ENCODE measurements around the gene AKT1S1.

AKT1S1 gene

GRCh38 chr19:49852631-49853126, 24.5 kb downstream of the AKT1S1 start:
- DNase-seq = no peak

- peak; percentile 58 for DNase-seq
These were observed 25.5 kb downstream of the AKT1S1 start for GRCh38 chr19:49851456-49852259.

- DNase-seq = peak; percentile 92
These were observed 26.4 kb downstream of the AKT1S1 start, which contains the start of gene PTOV1 for GRCh38 chr19:49850487-49851342. PTOV1 (plus strand) TSS chr19:49851159.

GRCh38 chr19:49850221-49850486, 27.0 kb downstream of the AKT1S1 start:
- no peak for DNase-seq

- no peak for DNase-seq
These were observed 27.5 kb downstream of the AKT1S1 start for GRCh38 chr19:49849433-49850220.

- no peak for DNase-seq
These were observed 28.2 kb downstream of the AKT1S1 start for GRCh38 chr19:49848938-49849337.

- peak; percentile 30 for DNase-seq
These were observed 29.1 kb downstream of the AKT1S1 start for GRCh38 chr19:49847731-49848696.

- no peak for DNase-seq
These were observed 30.7 kb downstream of the AKT1S1 start for GRCh38 chr19:49846408-49846807.

- DNase-seq = no peak
These were observed 31.7 kb downstream of the AKT1S1 start for GRCh38 chr19:49845414-49845813.

GRCh38 chr19:49844138-49845095, 32.7 kb downstream of the AKT1S1 start:
- no peak for DNase-seq

GRCh38 chr19:49843265-49843664, 33.9 kb downstream of the AKT1S1 start:
- no peak for DNase-seq

GRCh38 chr19:49840736-49841249, 36.4 kb downstream of the AKT1S1 start:
- no peak for DNase-seq

GRCh38 chr19:49840321-49840720, 36.8 kb downstream of the AKT1S1 start:
- DNase-seq = no peak

- DNase-seq = no peak
These were observed 37.4 kb downstream of the AKT1S1 start for GRCh38 chr19:49839713-49840112.

- no peak for DNase-seq
These were observed 38.1 kb downstream of the AKT1S1 start for GRCh38 chr19:49838885-49839588.

GRCh38 chr19:49837425-49837824, 39.7 kb downstream of the AKT1S1 start:
- no peak for DNase-seq

- DNase-seq = no peak
These were observed 40.2 kb downstream of the AKT1S1 start for GRCh38 chr19:49837009-49837310.

- DNase-seq = no peak
These were observed 40.8 kb downstream of the AKT1S1 start for GRCh38 chr19:49836176-49837008.

- no peak for DNase-seq
These were observed 41.6 kb downstream of the AKT1S1 start for GRCh38 chr19:49835562-49835961.
